GM10248 (cell line): ENCODE data around the gene SCMH1.

ENCODE experiments used
- CTCF ChIA-PET: fragments of 300-600 bp; sonication (Branson Sonifier 250); formaldehyde crosslinking; extraction: SDS; loops from one replicate; lab custom pipeline; 2021; ENCODE audit warnings: antibody characterized with exemption; lab: Yijun Ruan, JAX
- POLR2A ChIA-PET: fragments of 350-650 bp; sonication (Branson Sonifier 250); formaldehyde crosslinking; extraction: SDS; loops from one replicate; lab custom pipeline; 2020; ENCODE audit warnings: antibody characterized with exemption; lab: Yijun Ruan, JAX
- DNase-seq: peaks from one replicate; pipeline ENCODE4 v3.0.0; 2012; ENCODE audit errors: extremely low spot score
- CTCF ChIP-seq: IDR thresholded peaks from 2 replicates; pipeline ENCODE4 v1.5.1; 2012; ENCODE audit warnings: mild to moderate bottlenecking, low read depth; ENCODE audit errors: extremely low read depth, missing control alignments, control extremely low read depth

The SCMH1 gene

GRCh38 chr1:41023279-41023990 is 218.7 kb downstream of the SCMH1 start:
- CTCF ChIA-PET, result interaction anchor here (1.5 to 3.9 kb wide), 3 partner anchors 8 to 19 kb away, joined by 3 to 11 read pairs (median 6); no protein-coding TSS in a partner anchor
- POLR2A ChIA-PET, result no interaction called here
- no peak for DNase-seq
- TF ChIP-seq CTCF, result no peak

- ChIA-PET CTCF (interaction anchor here (1.5 to 3.9 kb wide), 2 partner anchors 16 to 18 kb away, joined by 3 to 11 read pairs; no protein-coding TSS in a partner anchor), POLR2A (no interaction called here)
- DNase-seq, result no peak
- TF ChIP-seq CTCF, result no peak
Measured at GRCh38 chr1:41022424-41022823, 219.7 kb downstream of the SCMH1 start.

GRCh38 chr1:41021526-41022308 is 220.4 kb downstream of the SCMH1 start, which contains the start of gene SLFNL1:
TSS of gene SLFNL1 (minus strand) at chr1:41021725. CDS start at chr1:41020660, 1,065 bp downstream.
- no peak for DNase-seq
- ChIA-PET CTCF (interaction anchor here (1.0 to 3.9 kb wide), 2 partner anchors 10 to 18 kb away, joined by 3 to 11 read pairs; no protein-coding TSS in a partner anchor), POLR2A (no interaction called here)
- no peak for TF ChIP-seq CTCF

- ChIA-PET CTCF (interaction anchor here (3.9 kb wide), 1 partner anchor 17 kb away, joined by 11 read pairs; no protein-coding TSS in a partner anchor), POLR2A (no interaction called here)
Measured at GRCh38 chr1:41020654-41021053, 221.5 kb downstream of the SCMH1 start.

GRCh38 chr1:41020109-41020576 is 222.0 kb downstream of the SCMH1 start:
- ChIA-PET POLR2A (no interaction called here), CTCF (interaction anchor here (3.9 kb wide), 1 partner anchor 16 kb away, joined by 11 read pairs; no protein-coding TSS in a partner anchor)
- no peak for TF ChIP-seq CTCF
- no peak for DNase-seq

More at GRCh38 chr1:41020654-41021053, 221.5 kb downstream of the SCMH1 start:
- no peak for DNase-seq
- no peak for TF ChIP-seq CTCF

GRCh38 chr1:41019353-41019745 is 222.8 kb downstream of the SCMH1 start:
- ChIA-PET POLR2A (no interaction called here), CTCF (interaction anchor here (3.9 kb wide), 1 partner anchor 15 kb away, joined by 11 read pairs; no protein-coding TSS in a partner anchor)
- DNase-seq, result no peak
- TF ChIP-seq CTCF, result no peak
